Heart right ventricle (tissue), 16 donors: ENCODE measurements around the gene MTCL1. TPM values are rescaled to one million over a fixed set of nuclear protein-coding genes. Genes with fewer than 3 reads are reported as not detected.

Source experiments
- ATAC-seq, 8 donors: fragments of 200-7000 bp; cut with Tn5 transposase; one replicate each; pipeline ENCODE4 v1.9.1; 2020; ENCODE audit warnings: mild to moderate bottlenecking in 8 of 8, moderate library complexity in 8 of 8, moderate number of reproducible peaks in 1 of 8
- DNase-seq, 2 donors: peaks; one replicate each; pipeline ENCODE4 v3.0.0-alpha.2; 2020
- H3K27ac ChIP-seq, 10 donors: fragments of 200-600 bp; sonication (generic) in 2 of 10; one replicate each; pipeline versions ENCODE4 v1.5.0 to v1.8.0; 2020 to 2022; ENCODE audit warnings: mild to moderate bottlenecking in 3 of 10
- H3K27me3 ChIP-seq, 7 donors: fragments of 200-600 bp; one replicate each; pipeline ENCODE4 v1.8.0; 2021 to 2022; ENCODE audit warnings: mild to moderate bottlenecking in 2 of 7
- H3K36me3 ChIP-seq, 9 donors: fragments of 200-600 bp; sonication (generic) in 1 of 9; one replicate each; pipeline versions ENCODE4 v1.5.0 to v1.8.0; 2020 to 2022; ENCODE audit warnings: mild to moderate bottlenecking in 2 of 9
- H3K4me1 ChIP-seq, 9 donors: fragments of 200-600 bp; sonication (generic) in 1 of 9; one replicate each; pipeline versions ENCODE4 v1.5.0 to v1.8.0; 2020 to 2022; ENCODE audit warnings: mild to moderate bottlenecking in 4 of 9
- H3K4me3 ChIP-seq, 10 donors: fragments of 200-600 bp; sonication (generic) in 2 of 10; one replicate each; pipeline versions ENCODE4 v1.5.0 to v1.8.0; 2020 to 2022; ENCODE audit warnings: mild to moderate bottlenecking in 7 of 10, moderate library complexity in 2 of 10
- H3K9me3 ChIP-seq, 11 donors: fragments of 200-600 bp in 10 of 11; sonication (generic) in 2 of 11; one replicate each; pipeline versions ENCODE4 v1.5.0 to v1.8.0; 2013 to 2022; ENCODE audit warnings: mild to moderate bottlenecking in 2 of 11, control low read depth in 1 of 11, moderate library complexity in 1 of 11
- WGBS, 2 donors: extraction: QIAGEN DNeasy Blood & Tissue Kit; methylation state at CpG; one replicate each; pipeline ENCODE4 v1.1.7; 2013; ENCODE audit warnings: inconsistent platforms in 1 of 2; 5-methylcytosine and 5-hydroxymethylcytosine counted together
- intact Hi-C, 10 donors: fragments of 100-400 bp; cut with DNase I; formaldehyde crosslinking; loops; one replicate each; pipeline versions ENCODE4 v1.11.1 to v1.14.2; 2022
- polyA plus RNA-seq, 2 donors: library from polyadenylated mRNA; stranded (reverse); fragments of 200-250 nt; gene quantifications; one replicate each; pipeline ENCODE4 v1.2.3, GENCODE V29; 2013
- total RNA-seq, 10 donors: library from RNA; stranded (reverse); fragmentation: NEBNext Ultra II Directional in 3 of 10; extraction: Animal tissue kit (Norgen Biotek cat#: 25700) in 3 of 10; gene quantifications; one replicate each; pipeline versions ENCODE4 v1.2.1 to v1.2.4, GENCODE V29; 2021 to 2023
- TF ChIP-seq, protein P1 (sequence below), 9 donors: fragments of 200-600 bp; sonication (generic) in 2 of 9; IDR thresholded peaks; one replicate each; pipeline versions ENCODE4 v1.5.0 to v1.8.0; 2021 to 2022; ENCODE audit warnings: antibody characterized with exemption in 9 of 9, mild to moderate bottlenecking in 5 of 9, moderate library complexity in 1 of 9
- donor health status: Arrhythmogenic right ventricular cardiomyopathy.
- donor health status: ischemic (EF 13 %, LVEDD 7.1; RV severe dilation, severe dysfunction).
- donor health status: healthy with polysubstance abuse.
- donor health status: DM: no; HTN: yes; CAD: no.
- donor health status: DM: no; HTN: no; CAD: no.
- donor health status: ischemic (EF 25% LVEDD 6.9; RV normal size, moderate dysfunction).
- donor health status: ischemic (EF 25% LVEDD 5.7; RV mildly dilated, moderate dysfunction).
- donor health status: healthy.
- donor health status: DM: yes; HTN: yes; CAD: no.
- donor health status: Ischemic cardiomyopathy.
- donor health status: ischemic (EF 35%, LVEDD 5.7; RV mildly dilated, moderate dysfunction).
- donor health status: nonischemic (EF 11% LVEDD 7.7; RV severe dilation, severe dysfunction).
- donor health status: DM: yes; HTN: yes; CAD: no.
- donor health status: PGD.
- donor health status: ischemic (EF 29% LVEDD 5.4; RV normal size, mild dysfunction).
- donor health status: nonischemic (EF 23%, LVEDD 6.1; RV moderate dilation, normal function).

Gene MTCL1
- total and polyA plus RNA-seq, 12 donors: 1.9 to 17.2 (median 8.8) TPM

DNA sequence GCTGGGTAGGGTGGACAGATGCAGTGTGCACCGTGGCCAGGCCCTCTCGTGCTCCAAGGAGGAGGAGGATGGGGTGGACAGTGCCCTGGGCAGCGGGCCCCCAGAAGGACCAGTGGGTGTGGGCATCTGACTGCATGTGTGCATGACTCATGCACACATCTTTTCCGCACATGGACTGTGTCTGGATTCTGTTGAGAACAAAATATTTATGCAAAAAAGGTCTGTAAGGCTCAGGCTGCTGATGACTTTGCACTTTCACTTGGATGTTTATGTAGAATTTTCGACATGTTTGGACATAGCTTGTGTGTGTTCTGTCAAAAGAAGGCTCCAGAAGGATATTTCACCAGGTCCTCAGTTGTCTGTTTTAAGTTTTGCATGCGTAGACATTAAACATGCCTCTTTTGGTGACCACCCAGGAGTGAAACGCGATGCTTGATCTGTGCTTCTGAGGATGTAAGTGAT, 45.6 kb downstream of the MTCL1 start:
- H3K36me3 ChIP-seq: no peaks in the 10 kb centered on the region
- TF ChIP-seq, protein P1, sequence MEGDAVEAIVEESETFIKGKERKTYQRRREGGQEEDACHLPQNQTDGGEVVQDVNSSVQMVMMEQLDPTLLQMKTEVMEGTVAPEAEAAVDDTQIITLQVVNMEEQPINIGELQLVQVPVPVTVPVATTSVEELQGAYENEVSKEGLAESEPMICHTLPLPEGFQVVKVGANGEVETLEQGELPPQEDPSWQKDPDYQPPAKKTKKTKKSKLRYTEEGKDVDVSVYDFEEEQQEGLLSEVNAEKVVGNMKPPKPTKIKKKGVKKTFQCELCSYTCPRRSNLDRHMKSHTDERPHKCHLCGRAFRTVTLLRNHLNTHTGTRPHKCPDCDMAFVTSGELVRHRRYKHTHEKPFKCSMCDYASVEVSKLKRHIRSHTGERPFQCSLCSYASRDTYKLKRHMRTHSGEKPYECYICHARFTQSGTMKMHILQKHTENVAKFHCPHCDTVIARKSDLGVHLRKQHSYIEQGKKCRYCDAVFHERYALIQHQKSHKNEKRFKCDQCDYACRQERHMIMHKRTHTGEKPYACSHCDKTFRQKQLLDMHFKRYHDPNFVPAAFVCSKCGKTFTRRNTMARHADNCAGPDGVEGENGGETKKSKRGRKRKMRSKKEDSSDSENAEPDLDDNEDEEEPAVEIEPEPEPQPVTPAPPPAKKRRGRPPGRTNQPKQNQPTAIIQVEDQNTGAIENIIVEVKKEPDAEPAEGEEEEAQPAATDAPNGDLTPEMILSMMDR (IDR thresholded peaks at IDR 0.05): no peak
- no peak overlapping the region for H3K27ac ChIP-seq
- no peaks in the 10 kb centered on the region for H3K9me3 ChIP-seq
- whole genome bisulfite sequencing, 2 donors: 81 to 87% methylated on average over 8 of the region's 8 CpGs
- DNase-seq (no peak), ATAC-seq (no peak)
- no peaks in the 10 kb centered on the region for H3K27me3 ChIP-seq
- H3K4me1 ChIP-seq: peaks cover 0 to 7% (median 0%) of the 10 kb centered on the region in 9 donors
- intact Hi-C loops: no loop called here
- H3K4me3 ChIP-seq: no peak overlapping the region

DNA sequence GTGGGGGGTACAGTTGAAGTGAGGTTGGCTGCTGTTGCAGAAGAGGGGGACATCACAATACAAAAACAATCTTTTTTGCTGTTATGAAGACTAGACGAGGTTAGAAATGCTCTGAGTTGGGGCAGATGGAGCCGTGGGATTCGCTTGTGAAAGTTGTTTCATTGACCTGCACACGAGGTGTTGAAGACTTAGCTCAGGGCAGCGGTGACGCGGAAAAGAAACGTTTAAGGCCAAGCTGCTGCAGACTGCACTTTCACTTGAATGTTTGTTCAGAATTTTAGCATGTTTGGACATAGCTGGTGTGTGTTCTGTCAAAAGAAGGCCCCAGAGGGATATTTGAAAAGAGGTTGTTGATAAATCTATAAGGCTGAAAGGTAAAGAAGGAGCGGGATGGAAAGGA, 46.3 kb downstream of the MTCL1 start:
- intact Hi-C loops: no loop called here
- Histone ChIP-seq H3K27me3 (no peaks in the 10 kb centered on the region), H3K27ac (no peak overlapping the region), H3K9me3 (no peaks in the 10 kb centered on the region), H3K4me1 (peaks cover 0 to 7% (median 0%) of the 10 kb centered on the region in 9 donors), H3K4me3 (no peak overlapping the region), H3K36me3 (no peaks in the 10 kb centered on the region)
- ATAC-seq: no peak
- TF ChIP-seq, protein P1 (IDR thresholded peaks at IDR 0.05): no peak
- DNase-seq: no peak
- whole genome bisulfite sequencing, 2 donors: 86 to 89% methylated on average over 9 of the region's 9 CpGs

DNA sequence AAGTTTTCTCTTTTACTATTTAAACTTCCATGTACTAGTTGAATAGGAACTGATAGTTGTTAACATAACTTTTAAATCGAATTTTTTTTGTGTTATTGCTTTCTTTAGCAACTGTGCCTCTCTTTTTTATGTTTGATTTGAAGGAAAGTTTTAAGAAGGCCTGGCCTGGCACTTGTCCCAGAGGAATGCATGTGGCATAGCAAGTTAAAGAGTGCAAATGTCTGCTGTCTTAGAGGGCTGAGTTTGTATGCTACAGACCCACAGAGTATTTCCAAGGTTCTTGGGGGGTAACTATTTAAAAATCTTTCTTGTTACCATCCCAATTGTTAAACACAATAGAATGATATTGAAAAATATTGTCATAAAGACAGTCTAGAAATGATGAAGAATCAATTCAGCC, 47.0 kb downstream of the MTCL1 start:
- intact Hi-C loops: no loop called here
- Histone ChIP-seq H3K27me3 (no peaks in the 10 kb centered on the region), H3K4me3 (no peak overlapping the region), H3K4me1 (peaks cover 0 to 7% (median 0%) of the 10 kb centered on the region in 9 donors), H3K36me3 (no peaks in the 10 kb centered on the region), H3K27ac (no peak overlapping the region), H3K9me3 (no peaks in the 10 kb centered on the region)
- DNase-seq (no peak), ATAC-seq (no peak)
- TF ChIP-seq, protein P1 (IDR thresholded peaks at IDR 0.05): no peak
- WGBS, 2 donors: 41 to 49% methylated on average over 1 of the region's 1 CpG

DNA sequence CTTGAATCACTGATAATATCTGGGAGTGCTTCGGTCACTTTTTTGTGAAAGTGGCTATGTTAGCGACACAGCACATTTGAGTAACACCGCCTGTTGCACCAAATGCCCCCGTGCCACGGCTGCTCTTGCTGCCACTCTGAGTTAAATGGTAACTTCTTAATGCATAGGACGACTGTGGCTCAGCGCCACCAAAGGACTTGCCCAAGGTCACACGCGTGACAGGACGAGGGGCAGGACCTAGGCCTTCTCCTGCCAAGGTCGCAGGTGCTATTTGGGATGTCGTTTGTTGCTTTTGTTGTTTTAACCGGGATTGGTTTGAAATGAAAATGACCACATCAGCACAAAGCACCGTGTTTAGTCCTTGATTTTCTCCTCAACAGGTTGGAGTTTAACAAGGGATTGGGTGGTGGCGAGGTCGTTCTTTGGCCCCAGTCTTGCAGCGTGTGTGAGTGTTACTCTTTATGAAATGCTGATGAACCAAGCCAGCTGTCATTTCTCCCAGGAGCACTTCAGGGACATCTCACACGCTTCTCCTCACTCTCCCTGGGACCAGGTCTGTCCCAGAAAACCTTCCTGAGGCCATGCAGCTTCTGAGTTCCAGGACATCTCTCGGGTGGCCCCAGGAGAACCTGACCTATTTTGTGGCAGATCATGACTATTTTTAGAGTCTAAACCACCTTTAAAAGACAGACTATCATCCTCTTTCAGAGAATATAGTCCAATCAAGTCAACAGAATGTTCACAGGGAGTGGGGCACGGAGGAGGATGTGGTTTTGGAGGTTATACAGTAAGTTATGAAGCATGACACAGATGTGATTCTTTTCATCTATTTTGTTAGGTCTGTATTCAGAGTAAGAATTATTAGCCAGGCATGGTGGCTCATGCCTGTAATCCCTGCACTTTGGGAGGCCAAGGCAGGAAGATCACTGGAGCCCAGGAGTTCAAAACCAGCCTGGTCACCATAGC, 49.9 kb downstream of the MTCL1 start:
- intact Hi-C loops: no loop called here
- WGBS, 2 donors: 89 to 92% methylated on average over 20 of the region's 20 CpGs
- Histone ChIP-seq H3K36me3 (no peaks in the 10 kb centered on the region), H3K4me3 (no peak overlapping the region), H3K27me3 (no peaks in the 10 kb centered on the region), H3K27ac (no peak overlapping the region), H3K4me1 (peaks cover 0 to 5% (median 0%) of the 10 kb centered on the region in 9 donors), H3K9me3 (no peaks in the 10 kb centered on the region)
- ATAC-seq: no peak
- no peak for DNase-seq
- TF ChIP-seq, protein P1 (IDR thresholded peaks at IDR 0.05): no peak
